ENCODE data around the gene BLOC1S3.

BLOC1S3 gene, protein sequence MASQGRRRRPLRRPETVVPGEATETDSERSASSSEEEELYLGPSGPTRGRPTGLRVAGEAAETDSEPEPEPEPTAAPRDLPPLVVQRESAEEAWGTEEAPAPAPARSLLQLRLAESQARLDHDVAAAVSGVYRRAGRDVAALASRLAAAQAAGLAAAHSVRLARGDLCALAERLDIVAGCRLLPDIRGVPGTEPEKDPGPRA

DNA sequence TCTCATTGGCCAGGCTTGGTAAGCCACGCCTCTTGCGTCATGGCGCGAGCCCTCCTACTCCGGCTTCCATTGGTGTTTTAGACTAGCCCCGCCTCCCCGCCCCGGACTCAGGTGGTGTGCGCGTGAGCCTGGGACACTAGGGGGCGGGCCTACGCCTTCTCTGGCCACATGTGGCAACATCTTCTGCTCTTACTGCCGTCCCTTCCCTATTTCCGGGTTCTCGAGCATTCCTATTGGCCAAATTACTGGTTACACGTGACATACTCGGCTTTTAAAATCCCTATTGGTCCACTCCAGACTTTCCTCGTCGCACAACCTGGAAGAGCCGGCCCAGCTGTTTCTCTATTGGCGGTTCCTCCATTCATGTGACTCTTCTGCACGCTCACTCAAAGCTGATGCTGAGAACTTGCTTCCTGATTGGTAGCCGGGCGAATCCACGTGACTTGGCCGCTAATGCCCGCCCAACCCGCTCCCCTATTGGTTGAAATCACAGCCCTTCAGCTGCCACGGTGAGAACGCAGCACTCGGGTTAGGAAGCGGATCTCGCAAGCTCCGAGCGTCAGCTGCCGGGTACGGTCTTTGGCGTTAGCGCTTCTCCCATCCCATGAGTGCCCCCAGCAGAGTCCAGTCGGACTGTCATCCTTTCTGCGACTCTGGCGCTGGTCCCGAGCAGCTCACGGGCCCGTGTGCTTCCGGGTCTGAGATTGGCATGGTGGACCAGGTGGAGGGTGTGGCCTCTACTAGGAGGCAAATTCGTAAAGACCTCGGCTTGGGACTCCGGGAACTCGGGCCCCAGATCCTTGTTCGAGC is at the start of gene BLOC1S3:
Gene BLOC1S3, plus strand, starts transcription at position 523 of the 810 bp plus-strand sequence. CDS start 513 bp downstream, outside the sequence.
- DNase-seq, result peak; percentile 90 to 100 (median 100)

DNA sequence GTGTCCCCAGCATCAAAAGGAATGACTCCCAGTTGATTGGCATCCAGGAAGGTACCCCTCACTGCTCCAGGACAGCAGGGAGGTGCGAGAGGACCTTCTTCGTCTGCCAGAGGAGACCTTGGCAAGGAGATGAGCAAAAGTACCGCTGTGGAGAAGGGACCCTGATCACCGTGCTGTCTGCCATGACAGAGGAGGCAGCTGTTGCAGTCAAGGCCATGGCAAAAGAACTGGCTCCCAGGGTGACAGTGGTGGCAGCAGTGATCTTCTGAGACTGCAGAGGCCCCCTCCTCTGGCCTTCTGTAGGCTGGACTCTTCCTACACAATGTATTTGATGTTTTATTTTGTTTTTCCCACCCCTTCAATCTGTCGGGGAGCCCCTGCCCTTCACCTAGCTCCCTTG is 49.8 kb upstream of the BLOC1S3 start:
- no peak for DNase-seq

DNA sequence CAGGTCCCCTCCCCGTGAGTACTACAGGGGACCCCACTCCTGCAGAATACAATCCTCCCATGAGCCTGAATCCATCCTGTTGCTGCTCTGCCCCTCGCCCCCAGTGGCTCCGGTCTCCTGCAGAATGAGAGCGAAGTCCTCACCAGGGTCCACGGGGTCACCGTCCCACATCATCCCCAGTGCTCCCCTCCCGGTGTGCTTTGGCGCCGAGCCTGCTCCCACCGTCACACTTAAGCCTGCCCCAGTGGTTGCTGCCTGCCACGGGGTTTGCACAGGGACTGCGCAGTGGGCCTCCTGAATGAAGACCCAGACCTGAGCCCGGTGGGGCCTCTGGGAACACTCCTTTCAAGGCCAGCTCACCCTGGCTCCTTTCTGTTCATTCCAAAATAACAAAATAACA is 48.3 kb upstream of the BLOC1S3 start:
- no peak for DNase-seq

DNA sequence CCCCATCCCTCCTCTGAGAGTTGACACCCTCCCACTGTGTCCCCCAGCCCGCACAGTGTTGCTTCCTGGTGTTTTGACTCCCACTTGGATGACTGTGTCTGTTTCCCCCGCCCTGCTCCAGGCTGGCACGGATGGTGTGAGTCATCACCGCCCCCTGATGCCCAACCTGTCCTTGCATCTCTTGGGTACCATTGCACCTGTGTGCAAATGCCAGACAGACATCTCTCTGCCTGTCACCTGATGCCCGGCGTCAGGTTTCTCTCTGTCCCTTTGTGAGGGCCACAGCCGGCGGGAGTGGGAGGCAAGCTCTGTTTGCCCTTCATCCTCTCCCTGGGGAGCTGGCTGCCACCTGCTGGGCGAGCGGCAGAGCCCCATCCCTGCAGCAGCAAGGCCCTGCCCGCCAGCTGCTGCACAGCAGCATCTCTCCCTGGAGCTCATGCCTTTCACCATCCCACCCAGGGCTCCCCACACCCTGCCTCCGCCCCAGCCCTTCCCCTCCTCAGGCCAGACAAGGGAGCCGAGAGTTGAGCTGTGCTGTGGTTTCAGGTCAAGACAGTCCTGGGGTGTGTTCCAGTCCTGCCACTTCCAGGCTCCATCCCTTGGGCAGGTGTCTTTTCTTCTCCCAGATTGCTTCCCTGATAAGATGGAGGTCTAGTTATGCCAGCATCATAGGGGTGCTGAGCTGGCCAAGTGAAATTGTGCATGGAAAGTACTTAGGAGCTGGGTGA is 47.5 kb upstream of the BLOC1S3 start:
- peak in 41 of 56 donors; percentile 6 to 81 (median 35) for DNase-seq

DNA sequence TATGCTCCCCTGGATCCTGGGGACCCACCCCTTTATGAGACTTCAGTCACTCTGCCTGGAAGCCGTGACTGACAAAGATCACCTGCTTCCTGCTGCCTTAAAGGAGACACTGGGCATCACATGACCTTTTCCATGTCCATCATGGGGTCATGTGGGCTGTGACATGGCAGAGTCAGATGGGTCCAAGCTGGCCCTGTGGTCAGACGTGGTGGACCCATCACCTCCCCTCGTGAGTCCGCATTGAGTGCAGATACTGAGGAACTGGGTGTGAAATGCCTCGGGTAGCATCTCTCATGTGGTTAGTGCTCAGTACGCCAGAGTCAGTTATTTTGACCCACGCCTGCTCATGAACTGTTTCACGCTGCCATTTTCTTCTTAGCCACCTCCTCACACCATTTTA is 44.9 kb upstream of the BLOC1S3 start:
- no peak for DNase-seq

DNA sequence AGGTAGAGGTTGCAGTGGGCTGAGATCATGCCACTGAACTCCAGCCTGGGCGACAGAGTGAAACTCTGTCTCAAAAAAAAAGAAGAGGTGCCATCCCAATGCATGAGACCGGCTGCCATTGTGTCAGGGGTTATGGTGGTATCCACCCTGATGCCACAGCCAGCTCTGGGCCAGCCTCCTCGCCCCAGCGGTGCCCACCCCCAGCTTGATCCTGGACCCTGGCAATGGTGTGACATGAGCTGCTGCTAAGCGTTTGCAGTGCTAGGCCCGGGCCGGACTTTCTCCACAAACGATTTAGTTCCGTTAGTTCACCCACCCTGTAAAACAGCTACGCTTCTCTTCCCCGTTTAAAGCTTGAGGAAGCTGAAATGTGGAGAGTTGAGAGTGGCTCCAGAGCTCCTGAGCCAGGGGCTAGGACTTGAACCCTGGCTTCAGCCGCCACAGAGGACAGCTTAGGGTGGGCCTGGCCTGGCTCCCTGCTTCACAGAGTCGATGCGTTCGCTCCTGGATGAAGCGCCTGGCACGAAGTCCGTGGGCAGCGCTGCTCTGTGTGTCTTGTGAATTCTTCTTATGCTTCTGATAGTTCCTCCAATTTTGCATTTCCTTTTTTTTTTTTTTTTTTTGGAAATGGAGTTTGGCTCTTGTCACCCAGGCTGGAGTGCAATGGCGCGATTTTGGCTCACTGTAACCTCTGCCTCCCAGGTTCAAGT is 43.3 kb upstream of the BLOC1S3 start:
- DNase-seq, result no peak

DNA sequence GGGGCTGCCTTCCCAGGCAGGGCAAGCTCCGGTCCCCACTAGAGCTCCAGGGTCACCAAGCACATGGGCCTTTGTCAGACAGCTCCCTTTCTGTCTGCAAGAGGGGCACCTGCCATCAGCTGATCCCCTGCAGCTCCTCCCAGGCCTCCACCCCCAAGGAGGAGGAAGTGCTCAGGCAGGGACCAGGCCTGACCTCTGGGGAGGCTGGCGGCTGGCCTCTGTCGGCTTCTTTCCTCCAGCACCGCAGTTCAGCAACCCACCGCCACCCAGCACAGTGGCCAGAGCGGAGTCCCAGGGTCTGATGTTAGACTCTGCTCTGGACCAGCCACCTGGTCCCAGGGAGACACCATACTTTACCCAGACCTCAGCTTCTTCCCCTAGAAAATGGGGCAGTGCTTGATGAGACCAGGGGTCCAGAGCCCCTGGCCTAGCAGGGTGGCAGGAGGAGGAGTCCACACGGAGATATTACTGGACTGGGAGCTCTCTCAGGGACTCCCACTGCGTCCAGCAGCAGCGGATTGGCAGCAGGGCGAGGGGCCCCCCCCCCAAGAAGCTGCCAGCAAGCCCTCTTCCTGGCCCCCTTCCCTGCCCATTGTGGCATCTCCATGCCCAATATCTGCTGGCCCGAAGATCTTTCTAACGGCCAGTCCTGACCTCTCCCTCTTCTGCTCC is 41.9 kb upstream of the BLOC1S3 start:
- no peak for DNase-seq

DNA sequence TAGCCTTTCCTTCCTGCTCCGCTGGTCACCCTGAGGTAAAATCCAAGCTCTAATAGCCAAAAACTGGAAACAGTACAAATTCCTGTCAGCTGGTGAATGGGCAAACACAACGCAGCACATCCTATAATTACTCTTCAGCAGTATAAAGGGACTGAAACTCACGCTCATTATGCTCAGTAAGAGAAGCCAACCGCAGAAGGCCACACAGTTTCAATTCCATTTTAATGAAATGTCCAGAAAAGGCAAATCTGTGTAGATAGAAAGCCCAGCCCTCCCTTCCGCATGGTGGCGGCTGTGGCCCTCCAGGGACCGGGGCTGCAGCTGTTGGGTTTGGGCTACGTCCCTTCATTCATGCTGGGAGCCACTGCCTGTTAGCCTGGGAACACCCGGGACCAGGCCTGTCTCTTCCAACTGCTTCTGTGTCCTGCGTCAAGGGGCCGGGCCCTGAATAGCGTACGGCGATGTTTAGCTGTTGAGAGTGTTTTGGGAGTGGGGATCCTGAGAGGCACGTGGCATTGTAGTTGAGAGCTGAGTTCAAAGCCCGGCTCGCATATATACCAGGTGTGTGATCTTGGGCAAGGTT is 41.3 kb upstream of the BLOC1S3 start:
- DNase-seq, result peak in 23 of 56 donors; percentile 8 to 63 (median 34)

DNA sequence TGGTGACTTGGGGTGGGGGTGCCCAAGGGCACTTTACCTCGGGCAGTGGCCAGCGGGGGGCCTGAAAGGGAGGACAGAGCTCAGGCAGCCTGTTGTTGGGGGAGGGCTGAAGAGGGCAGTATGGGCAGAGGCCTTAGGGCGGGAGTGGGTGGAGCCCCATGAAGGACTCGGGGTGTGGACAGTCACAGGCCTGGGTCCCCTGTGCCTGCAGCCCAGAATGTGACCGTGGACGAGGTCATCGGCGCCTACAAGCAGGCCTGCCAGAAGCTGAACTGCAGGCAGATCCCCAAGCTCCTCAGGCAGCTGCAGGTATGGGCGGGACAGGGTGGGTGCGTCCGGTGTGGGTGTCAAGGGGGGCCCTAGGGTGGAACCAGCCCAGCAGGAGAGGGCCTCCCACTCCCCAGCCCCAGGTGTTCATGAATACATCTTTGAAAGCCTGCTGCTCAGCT is 40.3 kb upstream of the BLOC1S3 start:
- DNase-seq, result no peak

DNA sequence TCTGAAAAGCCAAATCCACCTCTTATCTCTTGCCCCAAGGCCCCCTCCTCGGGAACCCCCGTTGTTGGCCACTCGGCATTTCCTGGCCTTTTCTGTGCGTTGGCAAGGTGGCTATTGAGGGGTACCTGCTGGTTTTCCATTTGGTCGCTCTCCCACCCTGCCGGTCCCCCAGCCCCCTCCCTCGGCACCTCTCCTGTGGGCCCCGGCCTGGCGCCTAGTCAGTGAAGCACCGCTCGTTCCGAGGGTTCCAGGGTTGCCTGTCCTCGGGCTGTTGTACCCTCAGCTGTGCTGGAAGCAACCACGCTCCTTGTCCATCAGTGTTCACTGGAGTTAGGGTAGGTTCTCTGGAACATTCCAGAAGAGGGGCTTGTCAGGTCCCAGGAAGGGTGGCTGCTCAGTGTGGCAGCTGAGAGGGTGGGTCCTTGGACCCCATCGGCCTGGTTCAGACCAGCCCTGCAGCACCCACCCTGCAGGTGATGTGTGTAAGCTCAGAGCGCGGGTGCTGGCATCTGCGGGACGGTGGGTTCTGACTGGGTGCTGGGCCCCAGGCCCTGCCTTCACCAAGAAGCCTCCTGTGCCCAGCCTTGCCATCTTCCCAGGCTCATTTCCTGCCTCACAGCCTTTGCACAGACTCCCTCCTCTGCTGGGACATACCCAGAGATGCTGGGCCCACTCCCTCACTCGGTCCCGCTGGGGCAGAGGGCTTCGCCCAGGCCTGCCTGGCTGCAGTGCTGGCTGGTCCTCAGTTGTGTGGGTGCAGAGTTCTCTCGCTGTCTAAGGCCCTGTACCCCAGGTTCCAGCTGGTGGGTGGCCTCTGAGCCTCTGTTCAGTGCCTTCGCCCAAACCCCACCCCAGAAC is 39.1 kb upstream of the BLOC1S3 start:
- DNase-seq, result no peak

DNA sequence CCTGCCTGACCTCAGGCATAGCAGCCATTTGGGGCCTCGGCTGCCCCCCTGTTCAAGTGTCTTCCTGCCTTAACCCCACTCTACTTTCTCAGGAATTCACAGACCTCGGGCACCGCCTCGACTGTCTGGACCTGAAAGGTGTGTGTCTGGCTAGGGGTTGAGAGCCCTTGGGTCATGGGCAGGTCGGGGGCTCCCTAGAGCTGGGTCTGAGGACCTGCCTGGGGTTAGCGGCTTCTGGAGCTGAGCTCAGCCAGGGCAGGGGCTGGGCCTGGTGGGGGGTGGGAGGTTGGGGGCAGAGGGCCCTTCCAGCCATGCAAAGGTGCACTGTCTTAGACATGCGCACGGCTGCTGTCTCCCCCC is 38.5 kb upstream of the BLOC1S3 start:
- no peak for DNase-seq

DNA sequence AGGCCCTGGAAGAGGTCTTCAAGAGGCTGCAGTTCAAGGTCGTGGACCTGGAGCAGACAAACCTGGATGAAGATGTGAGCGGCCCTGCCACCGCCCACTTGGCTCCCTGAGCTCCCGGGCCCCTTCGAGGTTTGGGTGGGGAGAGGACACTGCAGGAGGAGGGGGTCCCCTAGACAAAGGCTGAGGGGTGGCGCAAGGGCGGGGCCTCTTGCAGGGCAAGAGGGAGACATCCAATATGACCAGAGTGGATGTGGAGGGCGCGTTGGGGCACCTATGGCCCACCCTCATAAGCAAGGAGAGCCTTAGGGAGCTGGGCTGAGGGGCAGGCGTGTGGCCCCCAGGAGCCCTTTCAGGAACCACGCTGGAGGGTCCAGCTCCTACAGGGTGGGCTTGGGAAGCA is 38.1 kb upstream of the BLOC1S3 start:
- no peak for DNase-seq

DNA sequence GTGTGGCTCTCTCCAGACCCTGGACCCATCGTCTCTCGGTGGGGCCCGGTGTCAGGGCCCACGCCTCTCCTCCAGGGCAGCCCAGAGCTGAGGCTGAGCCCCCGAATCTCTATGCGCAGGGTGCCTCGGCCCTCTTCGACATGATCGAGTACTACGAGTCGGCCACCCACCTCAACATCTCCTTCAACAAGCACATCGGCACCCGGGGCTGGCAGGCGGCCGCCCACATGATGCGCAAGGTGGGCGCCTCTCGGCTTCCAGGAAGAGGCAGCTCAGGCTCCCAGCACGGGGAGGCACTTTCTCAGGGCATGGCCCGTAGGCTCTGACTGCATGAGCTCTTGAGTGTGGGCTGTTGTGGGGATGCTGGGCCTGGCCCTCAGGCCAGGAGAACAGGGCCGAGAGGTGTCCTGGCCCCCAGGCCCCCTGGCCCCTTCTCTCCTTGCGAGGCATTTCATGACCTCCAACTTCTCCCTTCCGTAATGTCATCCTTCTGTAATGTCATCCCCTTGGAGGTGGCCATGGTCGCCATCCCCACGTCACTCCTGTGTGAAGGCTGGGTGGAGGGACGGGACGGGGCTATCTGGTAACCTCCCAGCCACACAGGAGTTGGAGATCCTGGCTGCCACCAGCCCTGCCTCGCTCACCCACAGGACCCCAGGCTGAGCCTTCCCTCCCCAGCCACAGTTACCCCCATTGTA is 37.2 kb upstream of the BLOC1S3 start:
- peak in 1 of 56 donors; percentile 14 for DNase-seq

DNA sequence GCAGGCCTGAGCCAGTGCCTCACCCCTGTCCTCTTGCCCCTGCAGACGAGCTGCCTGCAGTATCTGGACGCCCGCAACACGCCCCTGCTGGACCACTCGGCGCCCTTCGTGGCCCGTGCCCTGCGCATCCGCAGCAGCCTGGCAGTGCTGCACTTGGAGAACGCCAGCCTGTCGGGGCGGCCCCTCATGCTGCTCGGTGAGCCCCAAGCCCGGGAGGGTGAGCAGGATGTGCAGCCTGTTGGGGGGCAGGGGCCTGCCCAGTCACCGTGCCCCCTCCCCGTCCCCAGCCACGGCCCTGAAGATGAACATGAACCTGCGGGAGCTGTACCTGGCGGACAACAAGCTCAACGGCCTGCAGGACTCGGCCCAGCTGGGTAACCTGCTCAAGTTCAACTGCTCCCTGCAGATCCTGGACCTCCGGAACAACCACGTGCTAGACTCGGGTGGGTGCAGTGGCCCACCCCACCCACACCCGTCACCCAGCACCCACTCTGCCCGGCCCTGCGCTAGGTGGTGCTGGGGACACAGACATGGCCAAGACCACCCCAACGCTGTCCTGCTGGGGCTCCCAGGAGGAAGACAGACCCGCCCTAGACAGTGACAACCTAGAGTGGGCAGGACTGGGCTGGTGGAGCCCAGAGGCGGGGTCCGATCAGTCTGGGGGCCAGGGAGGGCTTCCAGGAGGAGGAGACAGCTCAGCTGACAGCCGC is 36.4 kb upstream of the BLOC1S3 start:
- DNase-seq, result no peak

DNA sequence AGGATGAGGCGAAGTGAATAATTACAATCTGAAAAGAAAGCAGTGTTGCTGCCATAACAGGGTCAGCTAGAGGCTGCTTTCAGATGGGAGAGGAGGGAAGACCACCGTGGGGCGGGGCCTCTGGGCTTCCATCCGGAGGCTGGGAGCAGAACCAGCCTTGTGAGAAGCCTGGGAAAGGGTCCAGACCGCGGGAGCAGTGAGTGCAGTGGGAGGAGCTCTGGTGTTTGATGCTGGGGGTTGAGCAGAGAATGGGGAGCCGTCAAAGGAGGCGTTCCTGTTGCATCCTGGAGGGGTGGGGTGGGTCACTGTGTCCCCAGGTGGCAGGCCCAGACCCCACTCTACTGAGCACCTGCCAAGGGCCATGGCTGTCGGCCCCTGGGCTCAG is 35.9 kb upstream of the BLOC1S3 start:
- peak in 1 of 56 donors; percentile 27 for DNase-seq

DNA sequence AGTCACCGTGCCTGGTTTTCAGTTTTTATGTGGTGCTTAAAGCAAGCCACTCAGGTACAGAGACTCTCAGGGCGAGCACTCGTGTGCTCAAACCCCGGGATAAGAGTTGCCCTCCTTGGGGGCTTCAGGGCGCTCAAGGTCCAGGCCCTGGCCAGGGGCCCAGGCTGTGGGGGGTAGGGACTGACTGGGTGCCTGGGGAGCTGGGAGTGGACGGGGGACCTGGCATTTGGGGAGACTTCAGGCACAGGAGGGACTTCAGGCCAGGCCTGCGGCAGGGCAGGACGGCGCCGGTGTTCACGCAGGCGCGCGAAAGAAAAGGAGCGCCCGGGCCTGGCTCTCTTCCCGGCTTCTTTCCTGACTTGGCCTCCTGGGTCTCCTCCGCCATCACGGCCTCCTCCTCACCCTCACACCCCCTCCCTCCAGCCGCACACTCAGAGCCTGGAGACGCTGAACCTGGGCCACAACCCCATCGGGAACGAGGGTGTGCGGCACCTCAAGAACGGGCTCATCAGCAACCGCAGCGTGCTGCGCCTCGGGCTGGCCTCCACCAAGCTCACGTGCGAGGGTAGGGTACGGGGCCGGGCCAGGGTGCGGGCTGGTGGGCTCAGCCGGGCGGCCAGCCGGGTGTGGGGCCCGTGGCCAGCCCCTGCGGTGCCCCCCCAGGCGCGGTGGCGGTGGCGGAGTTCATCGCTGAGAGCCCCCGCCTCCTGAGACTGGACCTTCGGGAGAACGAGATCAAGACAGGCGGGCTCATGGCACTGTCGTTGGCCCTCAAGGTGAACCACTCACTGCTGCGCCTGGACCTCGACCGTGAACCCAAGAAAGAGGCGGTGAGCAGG is 33.9 kb upstream of the BLOC1S3 start:
- no peak for DNase-seq

All from amygdala (tissue), 56 donors.